Body of pancreas (tissue), 4 donors: ENCODE data around the gene BIRC6. TPM values are rescaled to one million over a fixed set of nuclear protein-coding genes. Genes with fewer than 3 reads are reported as not detected.

ENCODE experiments used
- ATAC-seq: fragments of 150-250 bp; one replicate; pipeline ENCODE4 v1.9.1; 2016
- DNase-seq, 4 donors: peaks; one replicate each; pipeline ENCODE4 v3.0.0-alpha.2; 2019
- H3K27ac ChIP-seq, 4 donors: fragments of 200-600 bp; sonication (generic); 1 replicate in 3 of 4; 2 replicates in 1 of 4; pipeline versions ENCODE4 v1.5.1 to v1.6.1; 2016 to 2019; ENCODE audit warnings: mild to moderate bottlenecking in 1 of 4, mixed read lengths in 1 of 4, moderate library complexity in 1 of 4
- H3K27me3 ChIP-seq, 2 donors: fragments of 200-600 bp; sonication (generic); one replicate each; pipeline ENCODE4 v1.6.0; 2016; ENCODE audit warnings: mild to moderate bottlenecking in 1 of 2
- H3K36me3 ChIP-seq, 2 donors: fragments of 200-600 bp; sonication (generic); replicated peaks in 1 of 2; 2 replicates each; pipeline ENCODE4 v1.5.1; 2016; ENCODE audit warnings: low read depth in 2 of 2; ENCODE audit not compliant: insufficient read depth in 1 of 2
- H3K4me1 ChIP-seq: fragments of 200-600 bp; sonication (generic); one replicate; pipeline ENCODE4 v1.6.0; 2016
- H3K4me3 ChIP-seq, 2 donors: fragments of 200-600 bp; sonication (generic); 1 replicate in 1 of 2; 2 replicates in 1 of 2; pipeline ENCODE4 v1.5.1; 2016 to 2019
- H3K9me3 ChIP-seq, 3 donors: fragments of 200-600 bp; sonication (generic); 1 replicate in 2 of 3; 2 replicates in 1 of 3; pipeline ENCODE4 v1.5.1; 2016
- CTCF ChIP-seq, 7 experiments: fragments of 450-650 bp in 4 of 7; fragments of 200-600 bp in 3 of 7; sonication (generic) in 3 of 7; IDR thresholded peaks; one replicate each; pipeline ENCODE4 v1.5.1; 2016 to 2019; ENCODE audit warnings: antibody characterized with exemption in 7 of 7
- POLR2A ChIP-seq, 3 donors: fragments of 450-650 bp; IDR thresholded peaks; one replicate each; pipeline ENCODE4 v1.6.1; 2016; ENCODE audit warnings: antibody characterized with exemption in 3 of 3, mild to moderate bottlenecking in 2 of 3
- WGBS, 2 donors: methylation state at CpG; one replicate each; pipeline ENCODE4 v1.1.5; 2017; 5-methylcytosine and 5-hydroxymethylcytosine counted together
- intact Hi-C: fragments of 100-400 bp; cut with DNase I; formaldehyde crosslinking; loops from one replicate; pipeline ENCODE4 v1.15.1; 2023
- total RNA-seq, 2 donors: library from RNA; depleted of rRNA; stranded (reverse); fragments of >200 nt; gene quantifications; one replicate each; pipeline ENCODE4 v1.1.0, GENCODE V29; 2016

The BIRC6 gene
- total RNA-seq, 2 donors from 2014 or later: 71.9 to 102 TPM

GRCh38 chr2:32516567-32516966 lies 159.7 kb downstream of the BIRC6 start:
- no peak for ATAC-seq
- Histone ChIP-seq H3K9me3 (no peaks in the 10 kb centered on the region), H3K4me1 (no peaks in the 10 kb centered on the region), H3K36me3 (peaks cover 23 to 26% of the 10 kb centered on the region in 2 donors), H3K27me3 (no peaks in the 10 kb centered on the region), H3K27ac (no peak overlapping the region), H3K4me3 (no peak overlapping the region)
- intact Hi-C loops: no loop called here
- TF ChIP-seq CTCF (IDR thresholded peaks at IDR 0.05) (no peak), POLR2A (IDR thresholded peaks at IDR 0.05) (no peak)
- DNase-seq: no peak
- 52 to 56% methylated on average over 1 of the region's 1 CpG for WGBS, 2 donors

GRCh38 chr2:32522770-32523169 lies 165.9 kb downstream of the BIRC6 start:
- intact Hi-C loops: no loop called here
- TF ChIP-seq POLR2A (IDR thresholded peaks at IDR 0.05) (no peak), CTCF (IDR thresholded peaks at IDR 0.05) (no peak)
- Histone ChIP-seq H3K4me1 (no peaks in the 10 kb centered on the region), H3K27ac (no peak overlapping the region), H3K36me3 (peaks cover 10 to 24% of the 10 kb centered on the region in 2 donors), H3K4me3 (no peak overlapping the region), H3K27me3 (no peaks in the 10 kb centered on the region), H3K9me3 (no peaks in the 10 kb centered on the region)
- 88 to 92% methylated on average over 3 of the region's 3 CpGs for WGBS, 2 donors
- ATAC-seq: no peak
- no peak for DNase-seq

GRCh38 chr2:32523686-32524085 lies 166.9 kb downstream of the BIRC6 start:
- intact Hi-C loops: no loop called here
- Histone ChIP-seq H3K27me3 (no peaks in the 10 kb centered on the region), H3K4me3 (no peak overlapping the region), H3K4me1 (no peaks in the 10 kb centered on the region), H3K9me3 (no peaks in the 10 kb centered on the region), H3K27ac (no peak overlapping the region), H3K36me3 (peaks cover 10 to 18% of the 10 kb centered on the region in 2 donors)
- DNase-seq (no peak), ATAC-seq (no peak)
- TF ChIP-seq CTCF (IDR thresholded peaks at IDR 0.05): no peak
- no peak for TF ChIP-seq POLR2A (IDR thresholded peaks at IDR 0.05)
- WGBS, 2 donors: 78 to 90% methylated on average over 6 of the region's 6 CpGs

DNA sequence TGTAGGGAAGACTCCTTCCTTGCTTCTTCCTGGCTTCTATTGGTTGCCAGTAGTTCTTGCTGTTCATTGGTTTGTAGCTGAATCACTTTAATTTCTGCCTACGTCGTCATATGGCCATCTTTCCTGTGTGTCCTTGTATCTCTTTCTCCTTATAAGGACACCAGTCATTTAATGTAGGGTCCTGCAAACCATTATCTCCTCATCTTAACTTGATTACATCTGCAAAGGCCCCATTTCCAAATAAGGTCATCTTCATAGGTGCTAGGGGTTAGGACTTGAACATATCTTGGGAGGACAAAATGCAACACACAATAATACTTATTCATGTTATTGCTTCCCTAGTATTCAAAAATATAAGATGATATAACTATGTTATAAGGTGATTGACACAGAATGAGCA lies 175.5 kb downstream of the BIRC6 start:
- Histone ChIP-seq H3K9me3 (no peaks in the 10 kb centered on the region), H3K4me3 (no peak overlapping the region), H3K4me1 (no peaks in the 10 kb centered on the region), H3K27me3 (no peaks in the 10 kb centered on the region), H3K36me3 (peaks cover 0 to 5% of the 10 kb centered on the region in 2 donors), H3K27ac (no peak overlapping the region)
- ATAC-seq (no peak), DNase-seq (no peak)
- TF ChIP-seq CTCF (IDR thresholded peaks at IDR 0.05) (no peak), POLR2A (IDR thresholded peaks at IDR 0.05) (no peak)
- WGBS, 2 donors: 93 to 100% methylated on average over 2 of the region's 2 CpGs
- intact Hi-C loops: no loop called here

DNA sequence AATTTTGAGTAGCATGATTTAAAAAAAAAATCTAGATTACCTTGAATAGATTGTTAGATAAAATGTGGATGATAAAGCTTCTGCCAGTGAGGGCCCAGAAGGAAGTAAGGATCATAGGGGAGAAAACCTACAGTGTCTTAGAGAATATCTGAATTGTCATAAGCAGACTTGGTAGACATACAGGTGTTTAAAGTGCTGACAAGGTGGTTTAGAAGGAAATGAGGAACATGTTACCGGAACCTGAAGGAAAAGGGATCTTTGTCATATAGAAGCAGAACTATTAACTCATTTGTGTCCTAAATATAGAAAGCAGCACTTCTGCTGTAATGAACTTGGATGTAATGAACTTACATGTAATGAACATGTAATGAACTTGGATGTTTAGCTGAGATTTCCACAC lies 176.1 kb downstream of the BIRC6 start:
- intact Hi-C loops: no loop called here
- WGBS, 2 donors: 68 to 88% methylated on average over 1 of the region's 1 CpG
- TF ChIP-seq POLR2A (IDR thresholded peaks at IDR 0.05) (no peak), CTCF (IDR thresholded peaks at IDR 0.05) (no peak)

More for the DNA sequence above, 176.1 kb downstream of the BIRC6 start:
- Histone ChIP-seq H3K27ac (no peak overlapping the region), H3K4me1 (no peaks in the 10 kb centered on the region), H3K27me3 (no peaks in the 10 kb centered on the region), H3K4me3 (no peak overlapping the region), H3K9me3 (no peaks in the 10 kb centered on the region), H3K36me3 (peaks cover 0 to 5% of the 10 kb centered on the region in 2 donors)
- DNase-seq: no peak
- ATAC-seq: no peak
